ENCODE data around the gene POLK.

The POLK gene

DNA sequence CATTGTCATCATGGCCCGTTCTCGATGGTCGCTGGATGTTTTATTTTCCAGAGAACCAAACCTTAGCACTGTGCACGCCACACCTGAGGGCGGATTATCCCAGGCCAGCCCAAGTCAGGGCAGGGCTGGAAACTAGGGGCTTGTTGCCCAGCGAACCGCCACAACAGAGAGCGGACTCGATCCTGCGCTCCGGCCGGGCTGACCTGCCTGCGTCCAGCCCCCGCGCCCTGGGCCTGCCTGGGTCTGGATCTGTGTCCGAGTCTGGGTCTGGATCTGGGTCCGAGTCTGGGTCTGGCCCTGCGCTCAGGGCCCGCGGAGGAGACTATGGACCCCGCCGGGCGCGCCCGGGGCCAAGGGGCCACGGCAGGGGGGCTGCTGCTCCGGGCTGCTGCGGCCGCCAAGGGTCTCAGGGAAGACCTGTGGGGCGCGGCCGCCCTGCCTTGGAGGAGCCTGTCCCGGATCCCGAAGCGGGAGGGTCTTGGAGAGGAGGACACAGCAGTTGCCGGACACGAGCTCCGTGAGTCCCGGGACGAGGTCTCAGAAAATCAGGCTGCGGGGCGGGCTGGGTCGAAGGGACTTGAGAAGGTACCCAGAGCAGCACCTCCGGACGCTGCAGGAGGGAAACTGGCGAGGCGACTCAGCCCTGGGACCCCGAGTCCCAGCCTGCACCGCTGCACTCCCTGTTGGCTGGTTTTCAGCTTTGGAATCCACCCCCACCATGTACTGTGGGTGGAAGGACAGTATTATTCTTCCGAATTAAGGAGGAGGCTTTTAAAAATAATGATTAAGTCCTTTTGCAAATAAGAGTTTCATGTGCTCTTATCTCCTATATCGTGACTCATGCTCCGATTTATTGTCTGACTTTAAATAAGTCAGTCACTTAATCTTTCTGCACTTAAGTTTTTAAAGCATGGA, 99.9 kb downstream of the POLK start, which contains the start of gene ANKDD1B:
ANKDD1B (plus strand) TSS at position 143 of the 915 bp plus-strand sequence; CDS start at position 325, 182 bp downstream.
- no peak for DNase-seq

DNA sequence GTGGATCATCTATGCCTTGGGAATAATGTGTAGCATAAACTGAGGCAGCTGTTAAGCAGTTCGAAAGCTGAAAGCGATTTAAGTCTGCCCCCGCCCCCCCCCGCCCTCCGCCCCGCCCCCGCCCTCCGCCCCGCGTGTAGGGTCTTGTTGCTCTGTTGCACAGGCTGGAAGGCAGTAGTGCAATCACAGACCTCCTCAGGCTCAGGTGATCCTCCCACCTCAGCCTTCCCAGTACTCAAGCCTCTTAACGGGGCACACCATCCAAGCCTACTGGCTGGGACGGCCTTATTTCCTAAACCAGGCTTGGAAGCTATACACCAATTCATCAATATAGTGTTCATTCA, 100.5 kb downstream of the POLK start:
- no peak for DNase-seq

DNA sequence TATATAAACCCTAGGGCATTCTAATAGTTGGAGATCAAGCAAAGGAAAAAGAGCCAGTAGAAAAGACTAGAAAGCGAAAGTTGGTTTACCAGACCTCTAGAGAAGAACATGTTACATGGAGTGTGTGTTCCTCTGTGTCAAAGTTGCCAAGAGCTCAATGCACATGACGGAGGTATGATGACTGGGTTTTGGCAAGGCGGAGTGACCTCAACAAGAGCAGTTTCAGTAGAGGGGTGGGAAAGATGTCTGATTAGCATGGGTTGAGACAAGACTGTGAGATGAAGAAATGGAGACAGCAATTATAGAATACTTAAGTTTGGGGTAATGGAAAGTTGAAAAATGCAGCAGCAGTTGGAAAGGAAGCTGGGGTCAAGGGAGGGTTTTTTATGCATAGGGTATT, 101.2 kb downstream of the POLK start:
- DNase-seq = no peak

DNA sequence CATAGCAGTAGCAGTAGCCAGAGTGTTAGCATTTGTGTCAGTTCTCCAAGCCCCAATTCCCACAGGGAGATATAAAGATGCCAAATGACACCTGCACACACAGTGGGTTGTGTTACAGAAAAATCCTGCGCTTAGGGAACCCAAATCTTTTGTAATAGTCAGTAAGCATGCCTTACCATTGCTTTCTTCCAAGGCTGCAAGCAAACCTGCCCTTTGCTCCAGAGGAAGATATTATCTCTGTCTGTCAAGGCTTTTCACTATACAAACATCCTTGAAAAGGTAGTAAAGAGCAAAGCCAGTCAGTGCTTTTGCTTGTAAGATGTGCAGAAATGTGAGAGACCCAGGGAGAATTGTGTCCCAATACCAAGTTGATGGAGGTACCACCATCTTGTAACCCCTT, 102.5 kb downstream of the POLK start:
- no peak for DNase-seq

DNA sequence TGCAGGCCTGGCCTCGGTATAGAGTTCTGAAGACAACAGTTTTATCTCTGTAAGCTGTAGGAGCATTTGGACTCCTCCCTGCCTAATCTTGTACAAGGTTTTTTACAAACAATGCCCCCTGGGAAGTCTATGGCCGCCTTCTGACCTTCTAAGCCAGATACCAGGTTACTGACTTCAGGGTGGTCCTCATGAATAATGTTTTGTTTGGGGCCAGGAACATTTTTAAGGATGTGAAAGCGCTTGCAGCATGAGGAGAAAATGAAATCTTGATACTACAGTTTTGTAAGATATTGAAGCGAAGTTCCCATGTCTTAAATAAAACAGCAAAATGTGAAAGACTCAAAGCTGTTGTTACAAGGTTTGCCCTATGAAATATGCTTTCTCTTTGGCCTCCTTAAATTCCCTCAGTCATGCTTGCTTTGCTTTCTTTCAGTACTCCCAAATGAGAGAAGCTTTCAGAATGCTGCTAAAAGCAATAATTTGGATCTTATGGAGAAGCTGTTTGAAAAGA, 104.7 kb downstream of the POLK start:
- no peak for DNase-seq

DNA sequence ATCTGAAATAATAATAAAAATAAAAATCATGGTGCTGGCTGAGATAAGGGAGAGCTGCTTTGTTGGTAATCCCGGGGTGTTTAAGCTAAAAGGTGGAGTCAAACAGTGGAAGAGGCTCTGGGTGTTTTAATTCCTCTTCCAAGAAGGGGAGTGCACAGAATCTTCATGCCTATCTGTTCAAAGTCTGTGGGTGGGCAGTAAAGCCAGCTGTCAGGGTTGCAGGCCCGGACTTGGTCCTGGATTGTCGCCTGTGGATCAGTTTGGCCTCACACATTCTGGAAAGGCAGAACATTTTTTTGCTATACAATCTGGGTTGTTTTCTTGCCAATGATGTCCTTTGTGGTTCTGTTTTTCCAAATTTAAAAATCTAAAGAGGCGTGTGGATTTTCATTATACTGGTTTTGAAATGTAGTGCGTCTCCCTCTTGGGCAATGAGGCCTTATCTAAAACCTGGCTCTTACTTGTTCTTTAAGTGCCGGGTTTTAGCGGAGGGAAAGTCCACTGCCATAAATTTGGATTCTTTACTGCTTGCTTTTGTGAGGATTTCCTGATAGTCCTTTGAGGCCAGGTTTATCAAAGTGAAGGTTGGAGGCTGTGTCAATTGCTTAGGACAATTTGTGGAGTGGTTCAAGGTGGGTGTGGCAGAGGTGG, 105.4 kb downstream of the POLK start:
- DNase-seq = no peak

DNA sequence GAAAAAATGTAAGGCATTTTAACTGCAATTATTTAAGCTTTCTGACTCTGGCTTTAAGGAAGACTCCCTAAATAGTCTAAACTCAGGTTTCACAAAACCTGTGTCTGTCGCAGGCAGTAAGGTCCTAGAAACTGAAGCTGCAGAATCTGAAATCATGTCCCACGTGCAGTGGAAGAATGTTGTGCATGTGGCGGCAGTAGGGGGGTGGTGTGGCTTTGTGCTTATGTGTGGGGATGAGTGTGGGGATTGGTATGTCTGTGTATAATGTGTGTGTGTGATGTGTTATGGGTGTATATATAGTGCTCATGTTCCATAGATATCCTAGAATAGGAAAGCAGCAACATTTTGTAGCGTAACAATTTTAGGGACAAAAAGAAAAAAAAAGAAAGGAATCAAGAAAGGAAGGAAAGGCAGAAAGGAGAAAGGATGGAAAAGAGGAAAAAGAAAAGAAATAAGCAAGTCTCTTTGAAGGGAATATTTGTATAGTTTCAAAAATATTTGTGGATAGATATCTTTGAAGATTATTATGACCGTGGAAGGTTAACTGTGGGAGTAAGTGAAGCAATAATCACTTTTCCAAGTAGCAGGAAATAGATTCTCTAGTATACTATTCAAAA, 106.2 kb downstream of the POLK start:
- DNase-seq = no peak

DNA sequence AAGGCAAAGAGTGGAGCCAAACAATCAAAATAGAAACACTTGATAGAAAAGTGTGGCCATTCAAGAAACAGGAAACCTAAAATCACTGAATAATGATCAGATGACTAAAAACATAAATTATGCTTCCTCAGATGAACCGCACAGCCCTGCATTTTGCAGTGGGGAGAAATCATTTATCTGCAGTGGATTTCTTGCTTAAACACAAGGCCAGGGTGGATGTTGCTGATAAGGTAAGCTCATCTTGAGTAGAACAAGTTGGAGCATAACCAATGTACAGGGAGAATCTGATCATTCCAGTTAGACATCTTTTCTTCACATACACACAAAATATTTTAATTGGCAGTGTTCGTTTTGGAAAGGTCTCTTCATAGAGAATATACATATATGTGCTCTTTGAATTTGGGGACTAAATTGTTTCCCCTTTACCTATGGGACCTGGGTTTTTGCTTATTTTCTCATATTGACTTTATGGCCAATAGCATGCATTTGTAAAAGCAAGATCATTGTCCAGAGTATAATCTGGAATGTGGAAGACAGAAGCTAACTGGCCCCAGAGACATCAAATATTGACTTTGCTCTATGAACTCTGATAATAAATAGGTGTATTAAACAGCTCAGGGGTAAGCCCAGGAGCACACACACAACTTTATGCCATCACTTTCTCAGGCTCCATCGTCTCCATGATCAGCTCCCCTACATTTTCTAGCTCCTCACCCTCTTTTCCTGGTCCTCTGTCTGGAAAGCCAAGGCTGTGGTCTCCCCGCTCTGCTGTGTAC, 108.7 kb downstream of the POLK start:
- DNase-seq = no peak

DNA sequence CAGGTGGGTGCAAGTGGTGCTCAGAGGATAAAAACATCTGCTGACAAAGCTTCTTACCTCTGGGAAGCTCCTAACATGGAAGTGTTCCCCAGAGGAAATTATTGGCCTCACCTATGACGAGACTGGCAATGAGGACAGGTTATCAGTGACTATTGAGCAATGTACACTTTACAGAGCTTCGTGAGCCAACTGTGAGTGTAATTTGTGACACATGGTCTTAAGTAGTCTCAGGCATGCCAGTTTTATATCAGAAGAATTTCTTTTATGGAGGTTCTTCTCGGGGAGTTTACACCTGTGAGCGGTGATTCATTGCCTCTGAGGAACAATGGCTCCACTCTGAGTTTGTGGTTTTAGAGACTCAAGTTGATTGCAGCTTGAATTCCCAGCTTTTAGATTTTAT, 110.9 kb downstream of the POLK start:
- DNase-seq = no peak

DNA sequence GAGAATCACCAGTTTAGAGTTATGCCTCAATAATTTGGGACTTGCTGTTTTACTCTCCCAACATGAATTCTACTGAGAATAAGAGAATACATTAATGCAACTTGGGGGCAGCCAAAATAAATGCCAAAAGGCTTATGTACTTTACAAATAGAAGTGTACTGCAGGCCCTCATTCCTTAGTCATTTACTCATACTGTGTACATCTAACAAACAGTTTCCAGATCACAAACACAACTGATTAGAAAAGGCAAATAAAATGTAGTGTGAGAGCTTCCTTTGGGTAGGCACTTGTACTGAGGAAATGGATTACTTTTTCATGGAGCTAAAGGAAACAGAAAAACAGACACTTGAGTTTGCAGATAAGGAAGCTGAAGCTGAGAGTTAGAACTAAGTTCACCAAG, 112.2 kb downstream of the POLK start:
- DNase-seq = no peak

DNA sequence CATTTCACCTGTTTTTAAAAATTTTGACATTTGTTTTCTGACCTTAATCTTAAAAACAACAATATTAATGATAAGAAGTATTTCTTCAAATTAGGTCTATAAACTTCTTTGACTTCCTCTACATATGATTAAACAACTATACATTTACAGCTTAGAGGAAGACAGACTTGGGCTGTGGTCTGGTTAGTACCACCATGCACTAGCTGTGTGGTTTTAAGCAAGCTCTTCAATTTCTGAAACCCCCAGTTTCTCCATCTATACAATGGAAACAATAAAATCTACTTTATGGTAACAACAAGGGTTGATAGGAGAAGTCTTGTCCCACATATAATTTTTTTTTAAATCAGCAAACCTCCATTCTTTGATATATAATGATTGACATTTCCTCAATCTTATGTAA, 115.3 kb downstream of the POLK start:
- DNase-seq = no peak

DNA sequence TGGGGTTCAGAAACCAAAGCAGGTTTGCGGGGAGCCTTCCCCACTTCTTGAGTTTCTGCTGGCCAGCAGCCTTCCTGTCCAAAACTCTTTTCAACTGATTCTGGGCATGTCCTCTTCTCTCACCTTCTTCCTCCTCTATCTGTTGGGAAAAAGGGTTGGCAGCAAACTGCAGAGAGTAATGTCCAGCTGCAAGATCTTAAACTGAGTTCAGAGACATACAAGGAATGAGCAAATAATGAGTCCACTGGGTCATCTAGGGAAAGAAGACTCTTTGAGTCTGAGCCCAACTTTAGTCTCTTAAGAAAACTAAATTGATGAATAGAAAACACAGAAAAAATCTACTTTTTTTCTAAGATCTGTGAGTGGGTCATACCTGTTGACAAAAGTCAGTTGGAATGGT, 116.1 kb downstream of the POLK start:
- DNase-seq = no peak

DNA sequence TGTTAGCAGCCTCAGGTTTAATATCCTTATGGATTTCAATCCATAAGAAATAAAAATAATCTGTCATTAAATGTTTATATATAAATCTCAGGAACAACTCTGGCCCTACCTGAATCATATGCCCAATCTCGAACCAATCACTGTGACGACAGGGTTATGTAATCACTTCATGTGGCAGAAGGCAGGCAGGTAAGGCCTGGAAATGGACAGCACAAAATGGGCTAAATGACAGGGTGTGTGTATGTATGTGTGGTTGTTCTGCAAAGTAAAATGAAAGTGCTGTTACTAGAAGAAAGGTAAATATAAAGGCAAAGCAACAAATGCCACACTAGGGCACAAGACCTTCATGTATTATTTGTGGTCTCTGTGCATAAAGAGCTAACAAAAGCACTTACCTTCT, 119.2 kb downstream of the POLK start:
- no peak for DNase-seq

DNA sequence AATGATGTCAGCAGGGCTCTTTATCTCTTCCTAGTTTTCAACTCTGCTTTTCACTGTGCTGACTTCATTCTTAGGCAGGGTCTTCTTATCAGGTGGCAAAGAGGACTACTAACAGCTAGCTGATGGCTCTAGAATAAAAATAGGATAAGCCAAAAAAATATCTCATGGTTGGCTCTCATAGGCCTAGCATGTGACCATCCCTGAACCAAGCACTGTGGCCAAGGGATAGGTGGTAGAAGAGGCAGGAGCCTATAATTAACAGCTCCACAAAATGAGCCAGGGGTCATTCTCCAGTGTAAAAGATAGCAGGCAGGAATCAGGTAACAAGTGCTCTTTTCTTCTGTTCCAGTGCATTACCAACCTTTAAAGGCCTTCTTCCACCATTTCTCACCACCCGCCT, 120.6 kb downstream of the POLK start:
- no peak for DNase-seq

DNA sequence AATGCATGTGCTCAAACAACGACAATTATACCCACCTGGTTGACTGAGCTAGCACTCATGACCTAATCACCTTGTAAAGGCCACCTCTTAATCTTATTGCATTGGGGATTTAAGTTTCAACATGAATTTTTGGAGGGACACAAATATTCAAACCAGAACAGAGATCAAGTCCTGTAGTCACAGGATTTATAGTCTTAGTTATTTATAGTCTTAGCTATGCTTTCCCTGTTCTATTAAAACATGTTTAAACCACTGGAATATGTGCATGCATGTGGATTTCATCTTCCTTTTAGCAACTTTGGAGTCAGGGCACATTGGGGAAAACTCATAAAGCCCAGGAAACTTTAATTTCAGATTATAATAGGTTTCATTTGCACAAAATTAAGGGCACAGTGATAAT, 126.3 kb downstream of the POLK start:
- DNase-seq = no peak

DNA sequence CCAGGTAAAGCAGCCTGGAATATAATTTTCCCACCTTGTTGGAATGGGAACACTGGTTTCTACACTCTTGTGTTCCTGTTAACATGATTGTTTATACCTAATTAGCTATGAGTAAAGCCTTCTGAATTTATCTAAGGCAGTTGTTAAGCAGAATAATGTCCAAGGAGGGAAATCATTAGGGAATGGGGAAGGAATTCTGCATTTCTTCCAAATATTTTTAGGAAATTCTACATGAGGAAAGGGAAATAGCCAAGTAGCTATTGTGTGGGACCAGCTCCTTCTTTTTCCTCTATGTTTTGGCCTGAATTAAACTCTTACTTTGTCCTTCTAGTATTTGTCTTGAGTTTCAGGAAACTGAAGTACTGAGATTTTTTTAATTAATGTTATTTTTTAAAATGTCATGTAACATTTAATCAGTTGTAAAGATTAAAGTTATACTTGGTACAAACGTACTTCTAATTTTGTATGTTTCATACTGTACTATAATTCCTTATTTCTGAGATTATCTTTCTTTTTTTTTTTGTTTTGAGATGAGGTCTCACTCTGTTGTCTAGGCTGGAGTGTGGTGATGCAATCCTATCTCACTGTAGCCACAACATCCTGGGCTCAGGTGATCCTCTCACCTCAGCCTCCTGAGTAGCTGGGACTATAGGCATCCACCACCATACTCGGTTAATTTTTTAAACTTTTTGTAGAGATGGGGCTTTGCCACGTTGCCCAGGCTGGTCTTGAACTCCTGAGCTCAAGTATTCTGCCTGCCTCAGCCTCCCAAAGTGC, 128.0 kb downstream of the POLK start:
- no peak for DNase-seq

DNA sequence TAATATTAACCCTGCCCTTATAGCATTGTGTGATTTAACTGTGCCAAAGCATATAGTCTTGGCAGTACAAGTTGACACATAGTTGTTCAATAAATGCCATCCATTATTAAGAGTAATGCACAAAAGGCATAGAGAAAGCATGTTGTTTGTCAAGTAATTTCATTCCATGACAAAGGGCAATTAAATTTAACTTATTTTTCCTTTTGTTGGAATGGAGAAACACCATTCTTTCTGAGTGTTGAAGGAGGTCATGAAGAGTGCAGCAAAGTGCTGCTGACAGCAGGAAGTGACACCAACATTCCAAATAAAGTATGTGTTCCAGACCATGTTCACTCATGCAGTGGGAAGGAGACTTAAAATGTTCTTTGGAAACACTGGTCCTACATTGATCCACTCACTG, 128.7 kb downstream of the POLK start:
- DNase-seq = no peak

DNA sequence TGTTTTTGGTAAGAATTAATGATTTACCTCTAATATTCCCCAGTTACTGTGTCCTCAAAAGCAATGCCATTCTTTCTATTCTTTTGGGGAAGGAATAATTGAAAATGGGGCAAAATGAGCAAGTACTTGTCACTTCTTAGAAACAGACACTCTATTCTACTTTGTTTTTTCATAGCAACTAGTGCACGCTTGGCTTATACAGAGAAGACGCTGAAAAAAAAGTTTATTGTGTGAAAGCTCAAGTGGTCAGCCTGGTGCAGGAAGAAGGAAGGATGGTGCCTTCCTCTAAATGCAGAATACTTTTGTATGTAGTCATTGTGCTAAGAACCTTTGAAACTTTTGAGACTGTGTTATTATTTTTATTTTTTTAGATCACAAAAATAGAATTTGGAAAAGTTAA, 129.1 kb downstream of the POLK start:
- DNase-seq = no peak

DNA sequence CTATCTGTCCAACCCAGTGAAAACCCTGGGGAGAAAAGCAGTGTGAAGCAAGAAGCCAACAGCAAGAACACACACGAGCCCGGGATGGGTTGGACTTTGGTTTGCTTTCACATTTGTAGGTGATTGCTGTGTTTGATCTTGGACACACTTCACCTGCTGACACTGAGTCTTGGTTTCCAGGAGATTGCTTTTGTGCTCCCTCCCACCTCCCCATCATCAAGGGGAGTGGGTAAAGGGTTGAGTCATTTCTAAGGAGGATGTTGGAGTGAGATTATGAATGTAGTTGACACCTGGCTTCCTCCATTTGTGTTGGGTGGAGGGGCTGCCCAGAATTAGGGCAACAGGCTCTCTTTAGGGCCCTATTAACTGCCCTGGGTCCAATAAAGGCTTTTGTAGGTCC, 137.0 kb downstream of the POLK start:
- DNase-seq = no peak

All from midbrain (tissue), 1 donor.